GM23338 (cell line): ENCODE measurements around the gene NKD1. TPM values are rescaled to one million over a fixed set of nuclear protein-coding genes. Genes with fewer than 3 reads are reported as not detected.

Source experiments
- ATAC-seq: fragments of 200-7000 bp; cut with Tn5 transposase; 3 replicates; pipeline ENCODE4 v1.9.1; 2020
- DNase-seq: peaks from one replicate; pipeline ENCODE4 v3.0.0-alpha.2; 2015; ENCODE audit warnings: low spot score
- H2AFZ ChIP-seq: fragments of 200-600 bp; sonication (generic); 2 replicates; pipeline ENCODE4 v1.8.0; 2016; ENCODE audit warnings: antibody characterized with exemption, mild to moderate bottlenecking, moderate library complexity
- H3F3A ChIP-seq: fragments of 200-600 bp; sonication (generic); replicated peaks from 2 replicates; pipeline ENCODE4 v1.8.0; 2017; ENCODE audit warnings: antibody characterized with exemption, mixed run types, low read depth
- H3K27ac ChIP-seq: fragments of 200-600 bp; sonication (generic); 2 replicates; pipeline ENCODE4 v1.6.1; 2016; ENCODE audit warnings: low read depth
- H3K27me3 ChIP-seq: fragments of 200-600 bp; sonication (generic); 2 replicates; pipeline ENCODE4 v1.8.0; 2016; ENCODE audit warnings: mild to moderate bottlenecking, mixed run types, moderate library complexity; ENCODE audit not compliant: insufficient read depth
- H3K36me3 ChIP-seq: fragments of 200-600 bp; sonication (generic); 2 replicates; pipeline ENCODE4 v1.8.0; 2016; ENCODE audit warnings: mild to moderate bottlenecking; ENCODE audit not compliant: insufficient read depth
- H3K4me1 ChIP-seq: fragments of 200-600 bp; sonication (generic); 2 replicates; pipeline ENCODE4 v1.8.0; 2016; ENCODE audit warnings: mild to moderate bottlenecking, moderate library complexity; ENCODE audit not compliant: insufficient read depth
- H3K4me2 ChIP-seq: fragments of 200-600 bp; sonication (generic); 2 replicates; pipeline ENCODE4 v1.7.1; 2017; ENCODE audit warnings: mixed run types
- H3K4me3 ChIP-seq: fragments of 200-600 bp; sonication (generic); 2 replicates; pipeline ENCODE4 v1.6.1; 2016; ENCODE audit warnings: mixed run types
- H3K79me2 ChIP-seq: fragments of 200-600 bp; sonication (generic); replicated peaks from 2 replicates; pipeline ENCODE4 v1.8.0; 2017; ENCODE audit warnings: mild to moderate bottlenecking; ENCODE audit not compliant: insufficient read depth
- H3K9me2 ChIP-seq: fragments of 200-600 bp; sonication (generic); 2 replicates; pipeline ENCODE4 v1.8.0; 2017; ENCODE audit not compliant: insufficient read depth
- H4K20me1 ChIP-seq: fragments of 200-600 bp; sonication (generic); replicated peaks from 2 replicates; pipeline ENCODE4 v1.8.0; 2017; ENCODE audit warnings: mild to moderate bottlenecking; ENCODE audit not compliant: insufficient read depth
- H3K27ac Mint-ChIP-seq: 2 replicates; pipeline ENCODE4 v1.8.0; 2020; ENCODE audit warnings: inconsistent platforms, mild to moderate bottlenecking, moderate library complexity, mixed read lengths
- H3K27me3 Mint-ChIP-seq: 3 replicates; pipeline ENCODE4 v1.8.0; 2022; ENCODE audit warnings: low read depth, mild to moderate bottlenecking, moderate library complexity, mixed read lengths, inconsistent platforms; ENCODE audit not compliant: insufficient read depth, poor library complexity
- H3K36me3 Mint-ChIP-seq: 3 replicates; pipeline ENCODE4 v1.8.0; 2021; ENCODE audit warnings: low read depth, mild to moderate bottlenecking, inconsistent platforms, moderate library complexity, mixed read lengths
- H3K4me1 Mint-ChIP-seq: 3 replicates; pipeline ENCODE4 v1.8.0; 2020; ENCODE audit warnings: mild to moderate bottlenecking, inconsistent platforms, mixed read lengths
- H3K4me3 Mint-ChIP-seq: 3 replicates; pipeline ENCODE4 v1.8.0; 2021; ENCODE audit warnings: moderate library complexity, mild to moderate bottlenecking, inconsistent platforms, mixed read lengths
- H3K9me3 Mint-ChIP-seq: 3 replicates; pipeline ENCODE4 v1.8.0; 2020; ENCODE audit warnings: moderate library complexity, mild to moderate bottlenecking, inconsistent platforms, mixed read lengths
- CREB1 ChIP-seq: fragments of 250-450 bp; sonication (Bioruptor Pico); IDR thresholded peaks from 2 replicates; pipeline ENCODE4 v1.5.0; 2020; ENCODE audit warnings: low read depth, mild to moderate bottlenecking, moderate library complexity
- CTCF ChIP-seq, 2 experiments: fragments of 200-600 bp in 1 of 2; sonication (generic) in 1 of 2; conservative IDR thresholded peaks; 2 replicates each; pipeline versions ENCODE4 v1.5.1 to v1.6.1; 2016 to 2017; ENCODE audit warnings: antibody characterized with exemption in 2 of 2, low read depth in 2 of 2, mild to moderate bottlenecking in 2 of 2, moderate library complexity in 1 of 2
- ETS1 ChIP-seq: IDR thresholded peaks from 2 replicates; pipeline ENCODE4 v1.6.1; 2016; ENCODE audit warnings: antibody characterized with exemption
- EZH2 ChIP-seq: fragments of 200-600 bp; sonication (generic); IDR thresholded peaks from one replicate; pipeline ENCODE4 v1.8.0; 2017; ENCODE audit warnings: antibody characterized with exemption, mild to moderate bottlenecking, low read depth; ENCODE audit not compliant: unreplicated experiment
- EZH2phosphoT487 ChIP-seq: fragments of 200-600 bp; sonication (generic); IDR thresholded peaks from one replicate; pipeline ENCODE4 v1.8.1; 2018; ENCODE audit warnings: antibody characterized with exemption; ENCODE audit not compliant: unreplicated experiment
- JUNB ChIP-seq: IDR thresholded peaks from one replicate; pipeline ENCODE4 v1.6.1; 2016; ENCODE audit warnings: antibody characterized with exemption; ENCODE audit not compliant: unreplicated experiment
- NANOG ChIP-seq: IDR thresholded peaks from 2 replicates; pipeline ENCODE4 v1.6.1; 2016; ENCODE audit warnings: antibody characterized with exemption, borderline replicate concordance
- POLR2AphosphoS5 ChIP-seq: IDR thresholded peaks from 2 replicates; pipeline ENCODE4 v1.6.1; 2016; ENCODE audit warnings: antibody characterized with exemption, low read depth
- REST ChIP-seq: IDR thresholded peaks from one replicate; pipeline ENCODE4 v1.6.1; 2018; ENCODE audit warnings: antibody characterized with exemption; ENCODE audit not compliant: unreplicated experiment
- STAT1 ChIP-seq: IDR thresholded peaks from one replicate; pipeline ENCODE4 v1.6.1; 2016; ENCODE audit warnings: antibody characterized with exemption; ENCODE audit not compliant: unreplicated experiment
- ZNF331 ChIP-seq: fragments of 250-450 bp; sonication (Bioruptor Pico); IDR thresholded peaks from 2 replicates; pipeline ENCODE4 v1.5.0; 2020; ENCODE audit warnings: low read depth, mild to moderate bottlenecking, moderate library complexity
- ZNF462 ChIP-seq: fragments of 250-450 bp; sonication (Bioruptor Pico); IDR thresholded peaks from 2 replicates; pipeline ENCODE4 v1.5.0; 2020; ENCODE audit warnings: mild to moderate bottlenecking, moderate library complexity
- polyA plus RNA-seq: library from polyadenylated mRNA; unstranded; fragments of >200 nt; fragmentation: Nextera tagmentation; extraction: Ambion mirVana; gene quantifications from 2 replicates; pipeline ENCODE4 v1.2.1, GENCODE V29; 2016
- total RNA-seq: library from RNA; depleted of rRNA; stranded (reverse); fragments of >200 nt; shearing (Covaris generic); gene quantifications from 2 replicates; pipeline ENCODE4 v1.2.3, GENCODE V29; 2014

Gene NKD1
- total and polyA plus RNA-seq, 2 experiments from 2014 or later = 2.1 to 2.3 TPM

- H3K4me1 ChIP-seq = no peaks in the 10 kb centered on the region
- H3K9me2 ChIP-seq = 0 out of 2 replicates have a peak, but pooled peaks cover 3% of the 10 kb centered on the region
- TF ChIP-seq NANOG = no peak
- TF ChIP-seq JUNB = no peak
- no peak for TF ChIP-seq ETS1
- no peak for TF ChIP-seq ZNF462 (CRISPR knock-in tag)
- no peak for TF ChIP-seq CREB1
- no peak for TF ChIP-seq EZH2
- no peak for TF ChIP-seq STAT1
- TF ChIP-seq REST = no peak
- no peak for TF ChIP-seq POLR2AphosphoS5
- TF ChIP-seq EZH2phosphoT487 = no peak
- TF ChIP-seq CTCF (conservative IDR thresholded peaks at IDR 0.05; ENCODE audit: low read depth in 2 of 2) = no peak
- TF ChIP-seq ZNF331 (CRISPR knock-in tag) = no peak
- Mint-ChIP-seq H3K36me3 (no peaks in the 10 kb centered on the region), H3K4me3 (no peak overlapping the region), H3K27me3 (peaks cover 10% of the 10 kb centered on the region), H3K27ac (no peak overlapping the region), H3K4me1 (peaks cover 21% of the 10 kb centered on the region), H3K9me3 (no peaks in the 10 kb centered on the region; the same call in 2 of the 3 replicates)
- no peak overlapping the region for H3K4me3 ChIP-seq
- no peak overlapping the region for H2AFZ ChIP-seq
- H3K27me3 ChIP-seq = no peaks in the 10 kb centered on the region
- H3K4me2 ChIP-seq = no peak overlapping the region
- no peak for DNase-seq
- no peaks in the 10 kb centered on the region for H3F3A ChIP-seq
- no peak overlapping the region for H3K27ac ChIP-seq
- H3K36me3 ChIP-seq = no peaks in the 10 kb centered on the region
- no peaks in the 10 kb centered on the region for H4K20me1 ChIP-seq
- H3K79me2 ChIP-seq = no peaks in the 10 kb centered on the region
- ATAC-seq = no peak
Measured at GRCh38 chr16:50570808-50571598, 22.8 kb downstream of the NKD1 start.
